ENCODE data around the gene CCDC158.

Gene CCDC158

GRCh38 chr4:76280488-76281441 is 140.2 kb downstream of the CCDC158 start:
- DNase-seq (ENCODE audit: low spot score): no peak

GRCh38 chr4:76279462-76279861 is 141.5 kb downstream of the CCDC158 start:
- peak; percentile 33 for DNase-seq (ENCODE audit: low spot score)

DNA sequence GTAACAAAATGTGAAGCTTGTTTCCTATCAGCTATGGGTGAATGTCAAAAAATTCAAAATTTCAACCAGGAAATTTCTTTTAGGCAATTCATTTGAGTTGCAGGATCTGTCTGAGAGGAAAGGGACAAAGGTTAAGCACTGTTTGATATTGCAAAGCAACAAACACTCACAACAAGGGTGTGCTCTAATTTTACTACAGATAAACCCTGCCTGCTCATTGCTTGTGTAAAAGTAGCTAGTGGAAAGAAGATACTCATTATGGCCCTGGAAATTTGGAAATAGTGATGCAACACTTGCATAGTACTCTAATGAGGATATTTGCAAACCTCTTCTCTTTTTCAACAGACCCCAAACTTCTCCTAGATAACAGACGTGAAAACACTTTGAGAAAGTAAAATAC is 142.4 kb downstream of the CCDC158 start:
- DNase-seq (ENCODE audit: low spot score): no peak

DNA sequence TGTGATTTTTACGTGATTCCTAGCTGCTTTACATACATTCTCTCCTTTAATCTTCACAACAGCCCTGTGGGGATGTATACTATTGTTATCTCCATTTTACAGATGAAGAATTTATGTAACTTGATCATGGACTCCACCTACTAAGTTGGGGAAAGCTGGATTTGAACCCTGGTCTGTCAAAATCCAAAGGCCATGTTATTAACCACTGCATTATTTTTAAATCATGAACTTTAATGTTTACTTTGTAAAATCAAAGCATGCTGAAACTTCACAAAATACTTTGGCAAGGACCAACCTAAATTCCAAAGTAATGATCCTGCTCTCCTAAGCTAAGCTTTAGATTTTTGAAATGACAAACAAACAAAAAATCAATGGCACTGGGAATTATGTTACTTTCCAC is 143.3 kb downstream of the CCDC158 start:
- no peak for DNase-seq (ENCODE audit: low spot score)

GRCh38 chr4:76276813-76277212 is 144.1 kb downstream of the CCDC158 start:
- DNase-seq (ENCODE audit: low spot score): no peak

DNA sequence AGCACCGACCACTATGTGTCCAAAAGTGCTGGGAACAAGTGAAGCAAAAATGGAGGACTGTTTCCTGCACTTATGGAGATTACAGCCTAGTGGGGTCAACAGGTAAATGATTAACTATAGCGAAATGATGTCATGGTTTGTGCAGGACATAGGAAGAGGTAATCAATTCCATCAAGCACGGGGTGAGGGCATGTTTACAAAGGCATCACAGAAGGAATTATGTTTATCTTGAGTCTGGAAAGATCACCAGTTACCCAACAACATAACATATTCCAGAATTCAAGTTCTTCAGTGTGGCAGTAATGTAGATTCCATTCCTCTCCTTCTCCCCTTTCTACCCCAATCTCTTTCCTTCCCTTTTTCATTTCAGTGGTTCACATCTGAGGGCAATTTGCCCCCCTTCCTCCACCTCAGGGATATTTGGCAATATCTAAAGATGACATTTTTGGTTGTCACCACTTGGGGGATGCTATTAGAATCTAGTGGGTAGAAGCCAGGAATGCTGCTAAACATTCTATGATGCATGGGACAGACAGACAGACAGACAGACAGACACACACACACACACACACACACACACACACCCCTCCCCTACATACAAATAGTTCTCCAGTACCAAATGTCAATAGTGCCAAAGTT is 145.3 kb downstream of the CCDC158 start:
- no peak for DNase-seq (ENCODE audit: low spot score)

GRCh38 chr4:76272999-76273398 is 147.9 kb downstream of the CCDC158 start:
- DNase-seq (ENCODE audit: low spot score): no peak

GRCh38 chr4:76272582-76272981 is 148.4 kb downstream of the CCDC158 start:
- no peak for DNase-seq (ENCODE audit: low spot score)

DNA sequence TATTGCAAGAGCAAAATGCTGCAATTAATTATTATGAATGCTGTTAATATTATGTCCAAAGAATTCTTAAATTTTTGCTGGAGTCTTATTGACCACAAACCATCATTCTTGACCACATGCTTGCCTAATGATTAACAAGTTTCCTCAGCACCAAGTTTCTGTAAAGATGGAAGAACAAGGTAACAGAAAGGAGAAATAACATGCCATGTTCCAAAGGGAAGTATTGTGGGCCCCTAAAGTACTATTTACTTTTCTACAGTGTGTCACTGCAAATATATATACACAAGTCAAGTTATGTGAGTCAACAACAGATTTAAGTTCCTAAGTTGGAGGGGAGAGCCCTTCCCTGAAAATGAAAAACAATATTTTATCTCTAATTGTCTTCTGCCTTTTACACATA is 148.9 kb downstream of the CCDC158 start:
- DNase-seq (ENCODE audit: low spot score): no peak

GRCh38 chr4:76271248-76271647 is 149.7 kb downstream of the CCDC158 start:
- no peak for DNase-seq (ENCODE audit: low spot score)

- DNase-seq (ENCODE audit: low spot score): no peak
These were observed 150.4 kb downstream of the CCDC158 start for GRCh38 chr4:76270244-76271175.

GRCh38 chr4:76267811-76268210 is 153.1 kb downstream of the CCDC158 start:
- DNase-seq (ENCODE audit: low spot score): no peak

DNA sequence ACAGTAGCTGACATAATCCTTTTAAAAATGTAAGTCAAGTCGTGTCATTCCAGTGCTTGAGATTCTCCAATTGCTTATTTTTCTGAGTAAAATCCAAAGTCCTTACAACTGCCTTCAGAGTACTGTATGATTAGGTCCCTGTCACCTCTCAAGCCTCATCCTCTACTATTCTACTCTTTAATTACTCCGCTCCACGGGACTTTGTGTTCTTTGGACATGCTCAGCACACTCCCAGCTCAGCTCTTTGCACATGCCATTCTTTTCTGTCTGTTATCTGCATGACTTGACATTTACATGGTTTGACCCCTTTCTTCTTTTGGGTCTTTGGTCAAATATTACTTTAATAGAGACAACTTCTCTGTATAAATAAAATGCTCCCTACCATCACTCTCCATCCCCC is 154.3 kb downstream of the CCDC158 start:
- DNase-seq (ENCODE audit: low spot score): no peak

GRCh38 chr4:76265631-76266218 is 155.2 kb downstream of the CCDC158 start:
- no peak for DNase-seq (ENCODE audit: low spot score)

Data from CD4-positive, alpha-beta T cell treated with Interleukin-6 at 100 ng/mL for 8 hours (primary cell).